Activated CD4-positive, CD25-positive, alpha-beta regulatory T cell treated with anti-CD3 and anti-CD28 coated beads, Interleukin-2, amount 50 U/mL, for 72 hours (primary cell): ENCODE measurements around the gene CALN1.
"Not testable (repeated sequence)": the region's sequence is repeated elsewhere in the genome, so short reads cannot be mapped to it uniquely, and the experiment has no call there.

ENCODE experiments used
- DNase-seq: peaks from one replicate; pipeline ENCODE4 v3.0.0; 2021

Gene CALN1

GRCh38 chr7:72408966-72409637 lies 3.0 kb downstream of the CALN1 start:
- DNase-seq, result no peak

GRCh38 chr7:72406820-72407403 lies 5.2 kb downstream of the CALN1 start:
- DNase-seq, result no peak

GRCh38 chr7:72405871-72406270 lies 6.3 kb downstream of the CALN1 start:
- DNase-seq, result no peak

GRCh38 chr7:72405418-72405817 lies 6.7 kb downstream of the CALN1 start:
- DNase-seq, result no peak

- no peak for DNase-seq
These were observed 7.4 kb downstream of the CALN1 start for GRCh38 chr7:72404743-72405142.

GRCh38 chr7:72403458-72404076 lies 8.6 kb downstream of the CALN1 start:
- DNase-seq, result no peak

GRCh38 chr7:72394016-72394415 lies 18.1 kb downstream of the CALN1 start:
- DNase-seq, result no peak

GRCh38 chr7:72391821-72392377 lies 20.2 kb downstream of the CALN1 start:
- DNase-seq, result no peak

GRCh38 chr7:72386118-72386517 lies 26.0 kb downstream of the CALN1 start:
- DNase-seq, result no peak

GRCh38 chr7:72362246-72362645 lies 49.9 kb downstream of the CALN1 start:
- no peak for DNase-seq

- DNase-seq, result no peak
These were observed 66.9 kb downstream of the CALN1 start for GRCh38 chr7:72345208-72345727.

GRCh38 chr7:72343991-72344390 lies 68.1 kb downstream of the CALN1 start:
- DNase-seq, result no peak

GRCh38 chr7:72343354-72343753 lies 68.8 kb downstream of the CALN1 start:
- not testable (repeated sequence) for DNase-seq

- DNase-seq, result no peak
These were observed 74.6 kb downstream of the CALN1 start for GRCh38 chr7:72337390-72338167.

- no peak for DNase-seq
These were observed 75.3 kb downstream of the CALN1 start for GRCh38 chr7:72336632-72337389.

GRCh38 chr7:72336382-72336631 lies 75.8 kb downstream of the CALN1 start:
- DNase-seq, result no peak

- DNase-seq, result no peak
These were observed 76.4 kb downstream of the CALN1 start for GRCh38 chr7:72335561-72336381.

- no peak for DNase-seq
These were observed 77.4 kb downstream of the CALN1 start for GRCh38 chr7:72334698-72335097.

- no peak for DNase-seq
These were observed 78.1 kb downstream of the CALN1 start for GRCh38 chr7:72334066-72334465.

- DNase-seq, result no peak
These were observed 85.3 kb downstream of the CALN1 start for GRCh38 chr7:72326811-72327210.

GRCh38 chr7:72326365-72326764 lies 85.8 kb downstream of the CALN1 start:
- no peak for DNase-seq

GRCh38 chr7:72325561-72325960 lies 86.6 kb downstream of the CALN1 start:
- DNase-seq, result no peak
